ENCODE measurements around the gene BTLA.

DNA sequence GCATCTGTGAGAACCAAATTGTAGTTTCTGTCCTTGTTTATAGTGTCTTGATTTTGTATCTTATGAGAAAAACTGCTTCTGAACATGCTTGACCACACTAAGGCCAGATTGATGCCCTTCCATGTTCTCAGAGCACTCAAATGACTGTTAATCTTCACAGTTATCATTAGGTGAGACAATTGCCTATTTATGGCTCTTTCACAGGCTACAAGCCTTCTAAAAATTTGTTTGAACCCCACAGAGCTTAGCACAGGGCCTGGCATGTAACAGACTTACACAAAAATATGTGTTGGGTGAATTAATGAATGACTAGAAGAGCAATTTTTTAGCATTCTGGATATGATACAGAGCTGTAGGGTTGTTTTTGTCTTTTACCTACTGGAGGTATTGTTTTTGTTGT lies 43.1 kb downstream of the BTLA start:
- TF ChIP-seq, protein P1, sequence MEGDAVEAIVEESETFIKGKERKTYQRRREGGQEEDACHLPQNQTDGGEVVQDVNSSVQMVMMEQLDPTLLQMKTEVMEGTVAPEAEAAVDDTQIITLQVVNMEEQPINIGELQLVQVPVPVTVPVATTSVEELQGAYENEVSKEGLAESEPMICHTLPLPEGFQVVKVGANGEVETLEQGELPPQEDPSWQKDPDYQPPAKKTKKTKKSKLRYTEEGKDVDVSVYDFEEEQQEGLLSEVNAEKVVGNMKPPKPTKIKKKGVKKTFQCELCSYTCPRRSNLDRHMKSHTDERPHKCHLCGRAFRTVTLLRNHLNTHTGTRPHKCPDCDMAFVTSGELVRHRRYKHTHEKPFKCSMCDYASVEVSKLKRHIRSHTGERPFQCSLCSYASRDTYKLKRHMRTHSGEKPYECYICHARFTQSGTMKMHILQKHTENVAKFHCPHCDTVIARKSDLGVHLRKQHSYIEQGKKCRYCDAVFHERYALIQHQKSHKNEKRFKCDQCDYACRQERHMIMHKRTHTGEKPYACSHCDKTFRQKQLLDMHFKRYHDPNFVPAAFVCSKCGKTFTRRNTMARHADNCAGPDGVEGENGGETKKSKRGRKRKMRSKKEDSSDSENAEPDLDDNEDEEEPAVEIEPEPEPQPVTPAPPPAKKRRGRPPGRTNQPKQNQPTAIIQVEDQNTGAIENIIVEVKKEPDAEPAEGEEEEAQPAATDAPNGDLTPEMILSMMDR (CRISPR knock-in tag; IDR thresholded peaks at IDR 0.05): no peak
- TF ChIP-seq NR3C1 (CRISPR knock-in tag; IDR thresholded peaks at IDR 0.05) (no peak), POLR2A (IDR thresholded peaks at IDR 0.05; ENCODE audit: insufficient read depth in 1 of 2, low read depth in 2 of 2, low read length in 2 of 2) (no peak), ZNF138 (CRISPR knock-in tag; IDR thresholded peaks at IDR 0.05; ENCODE audit: low read depth) (no peak), CHD4 (IDR thresholded peaks at IDR 0.05; ENCODE audit: borderline replicate concordance, low read length) (no peak), ZNF205 (CRISPR knock-in tag; IDR thresholded peaks at IDR 0.05) (no peak)
- TF ChIP-seq, protein P2, sequence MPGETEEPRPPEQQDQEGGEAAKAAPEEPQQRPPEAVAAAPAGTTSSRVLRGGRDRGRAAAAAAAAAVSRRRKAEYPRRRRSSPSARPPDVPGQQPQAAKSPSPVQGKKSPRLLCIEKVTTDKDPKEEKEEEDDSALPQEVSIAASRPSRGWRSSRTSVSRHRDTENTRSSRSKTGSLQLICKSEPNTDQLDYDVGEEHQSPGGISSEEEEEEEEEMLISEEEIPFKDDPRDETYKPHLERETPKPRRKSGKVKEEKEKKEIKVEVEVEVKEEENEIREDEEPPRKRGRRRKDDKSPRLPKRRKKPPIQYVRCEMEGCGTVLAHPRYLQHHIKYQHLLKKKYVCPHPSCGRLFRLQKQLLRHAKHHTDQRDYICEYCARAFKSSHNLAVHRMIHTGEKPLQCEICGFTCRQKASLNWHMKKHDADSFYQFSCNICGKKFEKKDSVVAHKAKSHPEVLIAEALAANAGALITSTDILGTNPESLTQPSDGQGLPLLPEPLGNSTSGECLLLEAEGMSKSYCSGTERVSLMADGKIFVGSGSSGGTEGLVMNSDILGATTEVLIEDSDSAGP (CRISPR knock-in tag; IDR thresholded peaks at IDR 0.05; ENCODE audit: borderline replicate concordance): no peak

Data from HepG2 (cell line).